Keratinocyte (primary cell): Measurements from ENCODE around the gene CCDC192.

Experiments
- CTCF ChIP-seq, 3 experiments: IDR thresholded peaks in 1 of 3; conservative IDR thresholded peaks in 1 of 3; optimal IDR thresholded peaks in 1 of 3; 2 replicates in 2 of 3; 3 replicates in 1 of 3; pipeline versions ENCODE3 to v1.5.1; 2011; ENCODE audit warnings: low read length in 3 of 3, mild to moderate bottlenecking in 3 of 3, moderate library complexity in 2 of 3, control low read depth in 1 of 3, inconsistent platforms in 1 of 3; ENCODE audit not compliant: insufficient read depth in 2 of 3; ENCODE audit errors: extremely low read depth in 1 of 3
- EZH2 ChIP-seq: IDR thresholded peaks from one replicate; pipeline ENCODE4 v1.6.1; 2012; ENCODE audit warnings: inconsistent platforms, mild to moderate bottlenecking, low read length, moderate library complexity

- TF ChIP-seq CTCF (optimal IDR thresholded peaks at IDR 0.05 in 1 of 3, IDR thresholded peaks at IDR 0.05 in 1 of 3, conservative IDR thresholded peaks at IDR 0.05 in 1 of 3; ENCODE audit: extremely low read depth in 1 of 3, insufficient read depth in 2 of 3, low read length in 3 of 3) (no peak), EZH2 (no peak)
Observed at GRCh38 chr5:127838661-127839060, 135.5 kb downstream of the CCDC192 start.
